ENCODE measurements around the gene SLAMF1.

SLAMF1 gene

GRCh38 chr1:160622501-160623226 is 24.2 kb downstream of the SLAMF1 start:
- DNase-seq: peak; percentile 51

GRCh38 chr1:160621633-160622413 is 25.0 kb downstream of the SLAMF1 start:
- DNase-seq: no peak

- no peak for DNase-seq
Observed at GRCh38 chr1:160620942-160621632, 25.8 kb downstream of the SLAMF1 start.

- no peak for DNase-seq
Observed at GRCh38 chr1:160619742-160620277, 27.0 kb downstream of the SLAMF1 start.

- peak; percentile 49 for DNase-seq
Observed at GRCh38 chr1:160618763-160619274, 28.0 kb downstream of the SLAMF1 start.

GRCh38 chr1:160618327-160618726 is 28.5 kb downstream of the SLAMF1 start:
- DNase-seq: no peak

- DNase-seq: no peak
Observed at GRCh38 chr1:160615660-160616059, 31.2 kb downstream of the SLAMF1 start.

- DNase-seq: peak; percentile 48
Observed at GRCh38 chr1:160614410-160614809, 32.4 kb downstream of the SLAMF1 start.

- DNase-seq: no peak
Observed at GRCh38 chr1:160612613-160613218, 34.1 kb downstream of the SLAMF1 start.

GRCh38 chr1:160610569-160611242 is 36.1 kb downstream of the SLAMF1 start:
- DNase-seq: no peak

- no peak for DNase-seq
Observed at GRCh38 chr1:160608941-160609340, 37.9 kb downstream of the SLAMF1 start.

GRCh38 chr1:160608514-160608913 is 38.3 kb downstream of the SLAMF1 start:
- no peak for DNase-seq

GRCh38 chr1:160608057-160608456 is 38.8 kb downstream of the SLAMF1 start:
- no peak for DNase-seq

GRCh38 chr1:160607672-160608032 is 39.2 kb downstream of the SLAMF1 start:
- no peak for DNase-seq

GRCh38 chr1:160607011-160607671 is 39.7 kb downstream of the SLAMF1 start:
- DNase-seq: peak; percentile 96

GRCh38 chr1:160606611-160607010 is 40.2 kb downstream of the SLAMF1 start:
- DNase-seq: no peak

GRCh38 chr1:160605792-160606479 is 40.9 kb downstream of the SLAMF1 start:
- no peak for DNase-seq

- DNase-seq: no peak
Observed at GRCh38 chr1:160605205-160605604, 41.6 kb downstream of the SLAMF1 start.

- no peak for DNase-seq
Observed at GRCh38 chr1:160597705-160598104, 49.1 kb downstream of the SLAMF1 start.

- DNase-seq: no peak
Observed at GRCh38 chr1:160597051-160597450, 49.8 kb downstream of the SLAMF1 start.

- DNase-seq: no peak
Observed at GRCh38 chr1:160590488-160590887, 56.4 kb downstream of the SLAMF1 start.

Measured in hematopoietic multipotent progenitor cell treated with erythropoietin and hydrocortisone succinate and interleukin-3 and kit ligand, for 6 days (in vitro differentiated cells).